Measurements from ENCODE around the gene COL13A1.

COL13A1 gene

DNA sequence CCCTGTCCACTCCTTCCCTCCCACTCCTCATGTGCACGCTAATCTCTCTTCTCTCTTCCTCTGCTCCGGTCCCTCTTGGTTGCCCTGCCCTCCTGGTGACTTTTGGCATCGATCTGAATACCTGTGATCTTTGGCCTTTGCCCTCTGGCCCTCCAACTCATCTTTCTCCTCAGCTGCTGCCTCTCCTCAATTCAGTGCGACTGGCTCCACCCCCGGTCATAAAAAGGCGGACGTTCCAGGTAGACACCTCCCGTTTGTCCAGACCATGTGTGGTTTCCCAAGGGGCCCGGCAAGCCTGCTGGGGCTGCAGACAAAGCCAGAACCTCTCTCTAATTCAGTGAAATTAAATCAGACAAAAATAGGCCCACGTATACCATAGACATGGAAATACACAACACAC is 96.8 kb downstream of the COL13A1 start:
- Histone ChIP-seq H3K27me3 (ENCODE audit: insufficient read depth, low read length) (no peaks in the 10 kb centered on the region), H2AFZ (ENCODE audit: low read length, unreplicated experiment) (no peak overlapping the region), H3K79me2 (ENCODE audit: control insufficient read depth, insufficient read depth, low read length, unreplicated experiment) (no peaks in the 10 kb centered on the region), H3K4me1 (ENCODE audit: control insufficient read depth, insufficient read depth, low read length, unreplicated experiment) (peaks cover 6% of the 10 kb centered on the region), H3K36me3 (ENCODE audit: insufficient read depth, low read length) (no peaks in the 10 kb centered on the region), H3K27ac (ENCODE audit: low read depth, low read length) (no peak overlapping the region), H3K4me3 (ENCODE audit: low read depth, low read length) (no peak overlapping the region)

DNA sequence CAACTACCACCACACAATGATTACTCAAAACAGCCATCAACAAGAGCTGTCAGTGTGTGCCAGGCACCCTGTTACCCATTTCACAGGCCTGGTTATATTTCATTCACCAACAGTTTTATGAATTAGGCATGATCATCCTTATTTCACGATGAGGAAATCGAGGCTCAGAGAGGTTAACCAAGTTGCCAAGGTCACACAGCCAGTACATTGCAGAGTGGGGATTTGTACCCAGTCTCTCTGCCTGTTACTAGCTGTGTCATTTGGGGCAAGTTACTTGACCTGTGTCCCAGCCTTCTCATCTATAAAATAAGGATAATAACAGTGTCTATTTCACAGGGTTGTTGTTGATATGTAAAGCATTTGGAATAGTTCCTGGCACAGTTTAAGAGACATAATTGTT is 97.2 kb downstream of the COL13A1 start:
- Histone ChIP-seq H3K4me3 (ENCODE audit: low read depth, low read length) (no peak overlapping the region), H2AFZ (ENCODE audit: low read length, unreplicated experiment) (no peak overlapping the region), H3K36me3 (ENCODE audit: insufficient read depth, low read length) (no peaks in the 10 kb centered on the region), H3K79me2 (ENCODE audit: control insufficient read depth, insufficient read depth, low read length, unreplicated experiment) (no peaks in the 10 kb centered on the region), H3K27me3 (ENCODE audit: insufficient read depth, low read length) (no peaks in the 10 kb centered on the region), H3K4me1 (ENCODE audit: control insufficient read depth, insufficient read depth, low read length, unreplicated experiment) (peaks cover 6% of the 10 kb centered on the region), H3K27ac (ENCODE audit: low read depth, low read length) (no peak overlapping the region)

DNA sequence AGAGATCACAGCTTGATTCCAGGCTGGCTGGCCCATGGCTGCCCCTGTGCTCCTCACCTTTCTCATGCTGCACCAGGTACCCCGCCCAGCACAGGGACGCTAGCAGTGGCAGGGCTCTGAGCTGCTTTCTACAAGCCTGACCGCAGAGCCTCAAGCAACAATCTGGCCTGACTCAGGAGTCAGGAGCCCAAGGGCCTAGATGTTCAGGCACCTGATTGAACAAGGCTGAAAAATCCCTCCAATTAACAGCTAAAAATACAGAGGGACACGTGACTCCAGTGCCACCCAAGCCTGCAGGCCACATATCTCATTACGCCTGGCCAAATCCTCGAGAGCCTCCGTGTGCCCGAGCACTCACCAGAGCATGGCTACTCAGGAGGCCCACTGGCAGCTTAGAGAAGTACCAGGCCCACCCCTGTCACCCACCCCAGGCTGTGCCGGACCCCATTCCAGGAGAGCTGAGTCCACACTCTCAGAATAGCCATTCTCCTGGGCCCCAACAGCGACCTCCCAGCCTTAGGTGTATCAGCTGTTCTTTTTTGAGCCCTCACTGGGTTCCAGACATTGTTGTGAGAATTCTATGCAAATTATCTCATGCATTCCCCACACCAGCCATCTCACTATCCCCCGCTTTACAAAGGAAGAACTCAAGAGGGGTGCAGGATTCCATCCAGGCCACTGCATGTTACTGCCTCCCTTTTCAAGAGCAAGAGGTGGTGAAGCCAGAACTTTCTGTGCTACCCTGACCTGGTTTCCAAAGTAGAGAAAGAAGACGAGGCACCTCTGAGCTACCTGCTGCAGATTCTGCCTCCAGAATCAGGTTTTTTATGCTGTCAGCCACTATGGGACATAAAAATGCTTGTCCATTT is 98.3 kb downstream of the COL13A1 start:
- no peaks in the 10 kb centered on the region for H3K79me2 ChIP-seq (ENCODE audit: control insufficient read depth, insufficient read depth, low read length, unreplicated experiment)
- no peaks in the 10 kb centered on the region for H3K36me3 ChIP-seq (ENCODE audit: insufficient read depth, low read length)
- peaks cover 6% of the 10 kb centered on the region for H3K4me1 ChIP-seq (ENCODE audit: control insufficient read depth, insufficient read depth, low read length, unreplicated experiment)
- no peaks in the 10 kb centered on the region for H3K27me3 ChIP-seq (ENCODE audit: insufficient read depth, low read length)
- no peak overlapping the region for H2AFZ ChIP-seq (ENCODE audit: low read length, unreplicated experiment)
- no peak overlapping the region for H3K4me3 ChIP-seq (ENCODE audit: low read depth, low read length)
- no peak overlapping the region for H3K27ac ChIP-seq (ENCODE audit: low read depth, low read length)

DNA sequence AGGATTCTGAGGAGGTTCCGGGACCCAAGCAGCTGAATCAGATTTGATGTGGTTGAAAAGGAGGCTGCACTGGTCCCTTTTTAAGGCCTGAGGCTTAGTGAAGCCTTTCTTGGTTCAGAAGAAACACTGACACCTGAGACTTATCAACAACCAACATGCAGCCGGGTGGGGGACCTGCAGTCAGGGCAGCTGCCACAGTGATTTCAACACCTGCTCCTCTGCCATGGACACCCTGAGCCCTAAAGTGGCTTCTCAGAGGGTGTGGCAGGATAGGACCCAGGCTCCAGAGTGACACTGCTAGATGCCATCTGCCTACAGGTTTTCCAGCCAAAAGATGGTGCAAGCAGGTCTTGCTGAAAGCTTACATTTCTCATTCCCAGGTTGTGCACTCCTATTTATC is 99.3 kb downstream of the COL13A1 start:
- H3K4me1 ChIP-seq (ENCODE audit: control insufficient read depth, insufficient read depth, low read length, unreplicated experiment), result peaks cover 4% of the 10 kb centered on the region
- no peak overlapping the region for H3K27ac ChIP-seq (ENCODE audit: low read depth, low read length)
- H3K79me2 ChIP-seq (ENCODE audit: control insufficient read depth, insufficient read depth, low read length, unreplicated experiment), result no peaks in the 10 kb centered on the region
- no peak overlapping the region for H3K4me3 ChIP-seq (ENCODE audit: low read depth, low read length)
- no peaks in the 10 kb centered on the region for H3K36me3 ChIP-seq (ENCODE audit: insufficient read depth, low read length)
- no peaks in the 10 kb centered on the region for H3K27me3 ChIP-seq (ENCODE audit: insufficient read depth, low read length)
- no peak overlapping the region for H2AFZ ChIP-seq (ENCODE audit: low read length, unreplicated experiment)

DNA sequence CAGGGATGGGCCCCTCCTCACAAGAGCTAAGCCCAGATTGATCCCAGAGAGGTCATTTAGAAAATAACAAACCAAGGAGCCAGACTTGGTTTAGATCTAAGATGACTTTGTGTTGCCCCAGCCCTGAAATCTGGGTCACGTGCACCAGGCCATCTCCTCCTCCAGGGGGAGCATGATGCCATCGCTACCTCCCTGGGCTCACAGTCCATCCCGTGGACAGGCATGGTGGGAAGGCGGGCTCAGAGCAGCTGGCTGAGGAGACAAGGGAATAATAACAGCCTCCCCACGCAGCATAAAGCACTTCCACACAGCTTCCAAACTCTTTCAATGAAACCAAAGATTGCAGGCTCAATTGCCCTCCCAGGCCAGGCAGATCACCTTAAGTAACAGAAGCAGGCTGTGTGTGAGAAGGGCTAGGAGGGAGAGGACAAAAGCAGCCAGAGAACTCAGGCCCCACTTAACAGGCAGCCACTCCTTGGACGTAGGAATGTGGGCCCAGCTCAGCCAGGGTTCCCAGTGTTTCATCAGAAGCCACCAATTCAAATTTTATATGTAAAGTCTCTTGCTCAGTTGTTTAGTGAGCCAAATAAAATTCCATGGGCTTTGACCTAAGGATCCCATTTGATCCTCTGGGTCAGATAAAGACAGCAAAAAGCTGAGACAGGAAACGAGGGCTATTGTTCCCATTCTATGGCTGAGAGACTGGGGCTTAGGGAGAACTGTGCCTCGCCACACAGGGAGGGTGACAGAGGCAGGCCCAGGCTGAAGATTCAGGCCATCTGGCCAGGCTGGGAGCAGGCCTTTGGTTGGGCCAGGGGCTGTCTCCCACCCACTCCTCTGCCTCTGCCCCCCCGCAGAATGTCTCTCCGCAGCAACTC is 100.2 kb downstream of the COL13A1 start:
- H2AFZ ChIP-seq (ENCODE audit: low read length, unreplicated experiment), result no peak overlapping the region
- H3K27ac ChIP-seq (ENCODE audit: low read depth, low read length), result no peak overlapping the region

DNA sequence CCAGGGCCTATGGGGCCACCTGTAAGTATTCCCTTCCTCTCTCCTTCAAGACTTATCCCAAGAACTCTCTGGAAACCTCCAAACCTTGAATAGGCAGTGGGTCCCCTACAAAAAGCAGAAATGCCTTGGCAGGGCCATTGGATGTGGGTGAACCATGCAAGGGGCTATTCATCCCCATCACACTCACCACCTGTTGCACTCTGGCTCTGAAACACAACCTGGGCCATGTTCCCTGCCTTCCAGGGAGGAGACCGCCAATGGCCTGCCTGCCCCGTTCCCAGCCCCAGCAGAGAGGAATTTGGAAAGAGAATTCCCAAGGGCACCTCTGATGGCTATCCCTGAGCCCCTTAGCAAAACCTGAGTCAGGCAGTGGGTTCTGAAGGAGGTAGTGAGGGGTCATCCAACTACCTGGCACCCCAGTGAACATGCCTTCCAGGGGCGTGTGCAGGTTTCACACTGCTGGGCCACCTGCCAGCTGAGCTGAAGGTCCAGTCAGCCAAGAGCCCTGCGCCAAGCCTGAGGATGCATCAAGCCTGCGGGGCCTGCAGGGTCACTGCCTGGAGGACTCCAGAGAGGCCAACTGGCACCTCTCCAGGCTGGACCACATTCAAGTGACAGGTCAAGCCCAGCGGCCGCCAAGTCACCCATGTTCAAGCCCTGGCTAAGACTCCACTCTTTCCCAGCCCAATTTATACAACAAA is 101.3 kb downstream of the COL13A1 start:
- Histone ChIP-seq H3K27me3 (ENCODE audit: insufficient read depth, low read length) (no peaks in the 10 kb centered on the region), H3K4me3 (ENCODE audit: low read depth, low read length) (no peak overlapping the region), H3K36me3 (ENCODE audit: insufficient read depth, low read length) (no peaks in the 10 kb centered on the region), H3K4me1 (ENCODE audit: control insufficient read depth, insufficient read depth, low read length, unreplicated experiment) (no peaks in the 10 kb centered on the region), H3K79me2 (ENCODE audit: control insufficient read depth, insufficient read depth, low read length, unreplicated experiment) (no peaks in the 10 kb centered on the region), H2AFZ (ENCODE audit: low read length, unreplicated experiment) (no peak overlapping the region), H3K27ac (ENCODE audit: low read depth, low read length) (no peak overlapping the region)

More for the DNA sequence above, 100.2 kb downstream of the COL13A1 start:
- no peak overlapping the region for H3K4me3 ChIP-seq (ENCODE audit: low read depth, low read length)
- H3K79me2 ChIP-seq (ENCODE audit: control insufficient read depth, insufficient read depth, low read length, unreplicated experiment), result no peaks in the 10 kb centered on the region
- no peaks in the 10 kb centered on the region for H3K36me3 ChIP-seq (ENCODE audit: insufficient read depth, low read length)
- no peaks in the 10 kb centered on the region for H3K4me1 ChIP-seq (ENCODE audit: control insufficient read depth, insufficient read depth, low read length, unreplicated experiment)
- H3K27me3 ChIP-seq (ENCODE audit: insufficient read depth, low read length), result no peaks in the 10 kb centered on the region

DNA sequence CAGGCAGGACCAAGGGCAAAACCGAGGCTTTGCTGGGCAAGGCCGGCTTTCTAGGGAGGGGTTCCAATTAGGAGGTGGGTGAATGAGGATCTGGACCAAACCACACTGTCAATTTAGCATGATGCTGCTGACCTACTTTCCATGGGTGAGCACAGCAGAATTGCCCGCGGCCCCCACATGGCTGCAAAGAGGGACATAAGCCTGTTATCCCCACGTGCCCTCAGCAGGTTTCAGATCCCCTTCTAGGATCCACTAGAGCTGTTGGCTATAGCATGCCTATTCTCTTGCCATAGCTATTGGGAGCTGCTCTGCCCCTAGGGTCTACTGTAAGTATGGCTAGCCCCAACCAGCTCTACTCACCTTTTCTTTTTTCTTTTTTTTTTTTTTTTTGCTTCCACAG is 102.8 kb downstream of the COL13A1 start:
- H3K4me3 ChIP-seq (ENCODE audit: low read depth, low read length), result no peak overlapping the region
- H3K79me2 ChIP-seq (ENCODE audit: control insufficient read depth, insufficient read depth, low read length, unreplicated experiment), result no peaks in the 10 kb centered on the region
- no peak overlapping the region for H2AFZ ChIP-seq (ENCODE audit: low read length, unreplicated experiment)

DNA sequence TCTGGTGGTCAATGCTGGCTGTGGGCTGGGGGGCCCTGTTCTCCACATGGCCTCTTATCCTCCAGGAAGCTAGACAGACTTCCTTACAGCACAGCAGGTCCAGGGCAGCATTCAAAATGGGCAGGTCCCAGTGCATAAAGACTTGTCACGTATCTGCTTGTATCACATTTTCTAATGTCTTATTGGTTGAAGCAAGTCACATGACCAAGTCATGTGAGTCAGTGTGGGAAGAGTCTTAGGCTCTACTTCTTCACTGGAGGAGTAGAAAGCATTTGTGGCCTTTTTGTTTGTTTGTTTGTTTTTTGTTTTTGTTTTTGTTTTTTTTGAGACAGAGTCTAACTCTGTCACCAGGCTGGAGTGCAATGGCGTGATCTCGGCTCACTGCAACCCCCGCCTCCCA is 104.7 kb downstream of the COL13A1 start:
- no peak overlapping the region for H2AFZ ChIP-seq (ENCODE audit: low read length, unreplicated experiment)
- H3K27ac ChIP-seq (ENCODE audit: low read depth, low read length), result no peak overlapping the region
- H3K4me3 ChIP-seq (ENCODE audit: low read depth, low read length), result no peak overlapping the region
- no peaks in the 10 kb centered on the region for H3K4me1 ChIP-seq (ENCODE audit: control insufficient read depth, insufficient read depth, low read length, unreplicated experiment)
- H3K27me3 ChIP-seq (ENCODE audit: insufficient read depth, low read length), result no peaks in the 10 kb centered on the region
- no peaks in the 10 kb centered on the region for H3K36me3 ChIP-seq (ENCODE audit: insufficient read depth, low read length)
- no peaks in the 10 kb centered on the region for H3K79me2 ChIP-seq (ENCODE audit: control insufficient read depth, insufficient read depth, low read length, unreplicated experiment)

More for the DNA sequence above, 102.8 kb downstream of the COL13A1 start:
- Histone ChIP-seq H3K4me1 (ENCODE audit: control insufficient read depth, insufficient read depth, low read length, unreplicated experiment) (no peaks in the 10 kb centered on the region), H3K27me3 (ENCODE audit: insufficient read depth, low read length) (no peaks in the 10 kb centered on the region), H3K36me3 (ENCODE audit: insufficient read depth, low read length) (no peaks in the 10 kb centered on the region), H3K27ac (ENCODE audit: low read depth, low read length) (no peak overlapping the region)

DNA sequence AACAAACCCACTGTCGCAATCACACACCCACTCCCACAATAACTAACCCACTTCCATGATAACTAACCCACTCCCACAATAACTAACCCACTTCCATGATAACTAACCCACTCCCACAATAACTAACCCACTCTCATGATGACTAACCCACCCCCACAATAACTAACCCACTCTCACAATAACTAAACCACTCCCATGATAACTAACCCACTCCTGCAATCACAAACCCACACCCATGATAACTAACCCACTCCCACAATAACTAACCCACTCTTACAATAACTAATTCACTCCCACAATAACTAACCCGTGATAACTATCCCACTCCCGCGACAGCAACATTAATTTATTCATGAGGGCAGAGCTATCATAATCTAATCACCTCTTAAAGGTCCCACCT is 105.8 kb downstream of the COL13A1 start:
- H3K27ac ChIP-seq (ENCODE audit: low read depth, low read length), result no peak overlapping the region
- no peaks in the 10 kb centered on the region for H3K4me1 ChIP-seq (ENCODE audit: control insufficient read depth, insufficient read depth, low read length, unreplicated experiment)
- H3K79me2 ChIP-seq (ENCODE audit: control insufficient read depth, insufficient read depth, low read length, unreplicated experiment), result no peaks in the 10 kb centered on the region
- H2AFZ ChIP-seq (ENCODE audit: low read length, unreplicated experiment), result no peak overlapping the region
- H3K4me3 ChIP-seq (ENCODE audit: low read depth, low read length), result no peak overlapping the region
- H3K27me3 ChIP-seq (ENCODE audit: insufficient read depth, low read length), result no peaks in the 10 kb centered on the region; the same call in 1 of the 2 replicates
- H3K36me3 ChIP-seq (ENCODE audit: insufficient read depth, low read length), result no peaks in the 10 kb centered on the region

DNA sequence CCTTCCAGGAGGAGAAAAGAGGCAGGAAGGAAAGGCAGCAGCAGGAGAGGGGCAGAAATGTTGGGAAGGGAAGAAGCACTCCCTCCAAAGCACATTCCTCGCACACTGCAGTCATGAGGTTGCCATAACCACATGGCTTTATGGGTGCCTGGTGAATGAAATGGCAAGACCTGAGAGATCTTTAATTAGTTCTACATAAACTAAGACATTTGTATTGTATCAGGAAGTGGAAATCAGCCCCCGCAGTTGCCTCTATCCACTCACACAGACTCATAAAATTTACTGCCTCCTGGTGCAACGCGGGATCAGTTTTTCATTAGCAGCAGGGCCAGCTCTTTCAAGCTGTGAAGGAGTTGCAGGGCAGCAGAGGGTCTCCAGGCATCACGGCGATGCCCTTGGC is 106.4 kb downstream of the COL13A1 start:
- no peak overlapping the region for H3K27ac ChIP-seq (ENCODE audit: low read depth, low read length)
- H3K79me2 ChIP-seq (ENCODE audit: control insufficient read depth, insufficient read depth, low read length, unreplicated experiment), result no peaks in the 10 kb centered on the region
- H3K4me1 ChIP-seq (ENCODE audit: control insufficient read depth, insufficient read depth, low read length, unreplicated experiment), result no peaks in the 10 kb centered on the region
- no peak overlapping the region for H3K4me3 ChIP-seq (ENCODE audit: low read depth, low read length)
- H2AFZ ChIP-seq (ENCODE audit: low read length, unreplicated experiment), result no peak overlapping the region
- no peaks in the 10 kb centered on the region for H3K36me3 ChIP-seq (ENCODE audit: insufficient read depth, low read length)
- no peaks in the 10 kb centered on the region; the same call in 1 of the 2 replicates for H3K27me3 ChIP-seq (ENCODE audit: insufficient read depth, low read length)
